HTERT RPE-1 (cell line): ENCODE data around the gene CAMK1G.

Experiments
- in situ Hi-C: fragments of 300-500 bp; cut with MboI; formaldehyde crosslinking; loops from 4 replicates; pipeline ENCODE4 v1.14.3; 2020; ENCODE audit warnings: low sequenced_read_pairs

CAMK1G gene

DNA sequence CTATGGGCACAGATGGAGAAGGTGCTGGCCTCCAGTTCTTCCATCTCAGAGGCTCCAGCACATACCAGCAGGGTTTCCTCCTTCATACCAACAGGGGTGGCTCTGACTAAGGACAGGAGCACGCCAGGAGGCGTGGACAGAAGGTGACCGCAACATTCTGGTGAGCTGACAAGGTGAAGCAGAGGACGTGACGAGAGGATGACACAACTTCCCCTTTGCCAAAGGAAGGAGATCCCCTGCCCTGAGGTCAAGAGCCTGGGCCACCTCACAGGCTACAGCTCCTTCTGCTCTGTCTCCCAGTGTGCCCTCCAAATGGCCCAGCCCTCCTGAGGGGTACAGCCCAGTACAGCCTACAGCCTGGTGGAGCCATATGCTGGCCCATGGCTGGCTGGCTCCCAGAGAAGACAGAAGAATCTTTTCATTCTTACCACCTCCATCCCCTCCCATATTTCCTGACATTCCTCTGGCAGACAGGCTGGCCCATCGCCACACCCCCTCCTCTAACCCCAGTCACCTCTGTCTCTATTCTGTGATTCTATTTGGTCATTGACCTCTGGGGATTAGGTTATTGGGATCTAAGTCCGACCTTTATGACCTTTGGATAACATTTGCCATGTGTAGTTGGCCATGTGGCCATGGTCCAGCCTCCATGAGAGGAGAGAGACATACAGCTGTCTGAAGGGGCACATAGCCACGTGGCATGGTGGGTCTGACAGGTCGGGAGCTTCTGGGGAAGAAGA lies 73.8 kb downstream of the CAMK1G start:
- in situ Hi-C loops, result no loop called here

- in situ Hi-C loops, result no loop called here
These were observed 74.4 kb downstream of the CAMK1G start for GRCh38 chr1:209657918-209658317.

DNA sequence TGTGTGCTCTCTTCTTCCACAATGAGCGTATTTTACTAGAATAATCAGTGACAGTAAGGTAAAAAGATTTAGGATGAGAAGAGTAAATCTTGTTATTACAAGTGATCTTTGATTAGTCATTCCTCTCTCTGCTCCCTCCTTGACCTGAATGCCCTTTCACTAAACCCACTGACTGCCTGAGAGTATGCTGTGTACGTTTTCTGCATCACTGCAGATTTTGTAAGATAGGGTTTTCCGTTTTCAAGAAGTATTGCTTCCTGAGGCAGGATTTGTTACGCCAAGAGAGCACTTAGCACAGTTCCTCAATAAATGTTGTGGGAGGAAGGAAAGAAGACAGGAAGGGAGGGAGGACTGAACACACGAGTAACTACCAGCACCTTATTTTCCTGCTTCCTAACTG lies 76.4 kb downstream of the CAMK1G start:
- in situ Hi-C loops, result no loop called here

DNA sequence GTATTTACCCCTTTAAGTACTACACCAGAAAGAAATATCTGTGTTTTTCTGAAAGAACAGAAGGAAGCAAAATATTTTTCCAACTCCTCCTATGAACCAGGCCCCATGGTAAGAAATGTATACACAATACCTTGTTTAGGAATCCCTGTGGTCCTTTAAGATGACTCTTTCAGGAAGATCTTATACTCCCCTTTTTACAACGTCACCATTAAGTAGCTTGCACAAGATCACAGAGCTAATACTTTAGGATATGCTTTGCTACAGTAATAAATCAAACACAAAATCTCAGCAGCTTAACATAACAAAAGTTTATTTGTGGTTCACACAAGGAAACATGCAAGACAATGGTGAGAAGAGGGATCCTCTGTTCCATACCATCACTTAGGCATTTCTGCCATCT lies 77.6 kb downstream of the CAMK1G start:
- in situ Hi-C loops, result no loop called here

GRCh38 chr1:209662879-209663327 lies 79.4 kb downstream of the CAMK1G start:
- in situ Hi-C loops, result no loop called here
